SH-SY5Y (cell line): ENCODE data around the gene TMEM201.

ENCODE experiments used
- GATA2 ChIP-seq: IDR thresholded peaks from 2 replicates; pipeline ENCODE4 v1.6.1; 2011; ENCODE audit warnings: mild to moderate bottlenecking, low read depth, low read length
- GATA3 ChIP-seq: IDR thresholded peaks from 2 replicates; pipeline ENCODE4 v1.6.1; 2011; ENCODE audit warnings: low read depth, mild to moderate bottlenecking, low read length, moderate library complexity

DNA sequence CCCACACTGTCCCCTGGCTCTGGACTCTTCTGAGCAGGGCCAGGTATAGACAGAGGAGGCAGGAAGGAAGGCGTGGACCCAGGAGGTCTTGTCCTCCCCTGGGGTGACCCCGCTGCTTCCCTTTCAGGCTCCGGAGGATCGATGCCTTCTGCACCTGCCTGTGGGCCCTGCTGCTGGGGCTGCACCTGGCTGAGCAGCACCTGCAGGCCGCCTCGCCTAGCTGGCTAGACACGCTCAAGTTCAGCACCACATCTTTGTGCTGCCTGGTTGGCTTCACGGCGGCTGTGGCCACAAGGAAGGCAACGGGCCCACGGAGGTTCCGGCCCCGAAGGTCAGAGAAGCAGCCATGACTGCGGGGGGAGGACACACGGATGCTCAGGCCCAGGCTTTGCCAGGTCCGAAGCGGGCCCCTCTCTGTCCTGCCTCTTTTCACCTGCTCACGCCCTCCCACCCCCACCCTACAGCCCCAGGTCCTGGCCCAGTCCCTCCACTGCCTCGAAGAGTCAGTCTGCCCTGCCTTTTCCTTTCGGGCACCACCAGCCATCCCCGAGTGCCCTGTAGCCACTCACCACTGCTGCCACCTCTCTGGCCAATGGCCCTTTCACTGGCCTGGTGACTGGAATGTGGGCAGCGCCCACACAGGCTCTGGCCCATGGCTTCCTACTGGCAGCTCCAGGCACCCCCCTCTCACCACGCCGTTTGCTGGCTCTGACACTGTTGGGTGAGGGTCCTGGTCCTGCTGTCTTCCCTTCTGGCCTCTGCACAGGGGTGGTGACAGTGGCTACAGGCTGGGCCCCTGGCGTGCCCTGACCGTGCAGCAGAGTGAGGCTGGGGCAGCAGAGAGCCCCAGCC is 13.5 kb downstream of the TMEM201 start:
- TF ChIP-seq GATA3 = no peak
- no peak for TF ChIP-seq GATA2
